HAP-1 (cell line): Measurements from ENCODE around the gene ASB2.

Experiments used
- DNase-seq, 2 experiments: peaks; one replicate each; pipeline ENCODE4 v3.0.0-alpha.2; 2016 to 2020; ENCODE audit warnings: low spot score in 2 of 2
- H3K27me3 ChIP-seq: fragments of 250-450 bp; sonication (Bioruptor Pico); 2 replicates; pipeline ENCODE4 v1.5.1; 2020; ENCODE audit warnings: low read depth, mild to moderate bottlenecking, moderate library complexity
- H3K36me3 ChIP-seq: fragments of 250-450 bp; sonication (Bioruptor Pico); replicated peaks from 2 replicates; pipeline ENCODE4 v1.5.1; 2020; ENCODE audit warnings: mild to moderate bottlenecking
- H3K4me1 ChIP-seq: fragments of 250-450 bp; sonication (Bioruptor Pico); 2 replicates; pipeline ENCODE4 v1.5.1; 2020; ENCODE audit warnings: mild to moderate bottlenecking
- H3K4me3 ChIP-seq: fragments of 250-450 bp; sonication (Bioruptor Pico); 2 replicates; pipeline ENCODE4 v1.5.1; 2020; ENCODE audit warnings: mild to moderate bottlenecking, moderate library complexity
- H3K9me3 ChIP-seq: fragments of 250-450 bp; sonication (Bioruptor Pico); 2 replicates; pipeline ENCODE4 v1.5.1; 2020; ENCODE audit warnings: mild to moderate bottlenecking, moderate library complexity
- in situ Hi-C: fragments of 300-500 bp; cut with MboI; formaldehyde crosslinking; loops from 3 replicates; pipeline ENCODE4 v1.14.3; 2020; ENCODE audit warnings: low sequenced_read_pairs, inconsistent platforms, mixed read lengths

The ASB2 gene

GRCh38 chr14:93959239-93960107, 16.9 kb downstream of the ASB2 start:
- no peak for DNase-seq
- Histone ChIP-seq H3K4me1 (no peaks in the 10 kb centered on the region), H3K36me3 (no peaks in the 10 kb centered on the region), H3K9me3 (no peaks in the 10 kb centered on the region), H3K27me3 (no peaks in the 10 kb centered on the region), H3K4me3 (no peak overlapping the region)
- in situ Hi-C loops, result no loop called here

GRCh38 chr14:93958567-93959238, 17.7 kb downstream of the ASB2 start:
- H3K27me3 ChIP-seq, result no peaks in the 10 kb centered on the region
- no peaks in the 10 kb centered on the region for H3K4me1 ChIP-seq
- DNase-seq, result no peak
- H3K4me3 ChIP-seq, result no peak overlapping the region
- no peaks in the 10 kb centered on the region for H3K9me3 ChIP-seq
- in situ Hi-C loops, result no loop called here
- no peaks in the 10 kb centered on the region for H3K36me3 ChIP-seq

DNA sequence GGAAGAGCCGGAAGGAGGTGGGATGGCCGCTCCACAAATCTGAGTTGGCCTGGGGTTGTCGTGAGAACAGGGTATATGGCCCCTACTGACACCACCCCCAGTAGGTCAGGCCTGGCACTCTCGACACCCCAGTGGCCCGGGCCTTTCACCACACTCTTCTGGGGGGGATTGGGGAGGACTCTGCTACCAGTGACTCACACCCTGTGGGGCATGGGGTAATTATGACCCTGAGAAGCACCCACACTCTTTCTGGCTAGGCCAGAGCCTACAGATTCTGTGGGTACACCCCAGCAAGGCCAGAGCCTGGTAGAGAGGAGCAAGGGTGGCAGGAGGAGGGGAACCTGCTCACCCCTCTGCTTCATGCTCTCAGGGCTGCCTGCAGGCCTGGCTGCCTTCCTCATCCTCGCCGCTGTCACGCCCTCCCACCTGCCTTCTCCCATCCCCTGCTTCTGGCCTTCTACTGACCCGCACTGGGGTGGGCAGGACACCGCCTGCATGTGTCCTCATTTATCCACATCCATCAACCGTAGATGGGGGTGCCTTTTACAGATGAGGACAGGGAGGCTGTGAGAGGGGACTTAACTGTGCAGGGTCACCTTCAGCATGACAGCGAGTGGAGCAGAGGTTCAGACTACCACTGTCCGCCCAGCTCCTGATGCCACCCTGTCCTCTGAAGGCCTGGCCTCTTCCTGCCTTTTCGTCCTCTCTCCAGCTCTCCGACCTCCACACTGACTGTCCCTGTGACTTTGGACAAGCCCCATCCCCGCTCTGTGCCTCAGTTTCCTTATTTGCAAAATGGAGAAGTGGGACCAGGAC, 18.4 kb downstream of the ASB2 start:
- in situ Hi-C loops, result no loop called here
- Histone ChIP-seq H3K27me3 (no peaks in the 10 kb centered on the region), H3K36me3 (no peaks in the 10 kb centered on the region), H3K4me1 (no peaks in the 10 kb centered on the region), H3K9me3 (no peaks in the 10 kb centered on the region), H3K4me3 (no peak overlapping the region)
- no peak for DNase-seq

DNA sequence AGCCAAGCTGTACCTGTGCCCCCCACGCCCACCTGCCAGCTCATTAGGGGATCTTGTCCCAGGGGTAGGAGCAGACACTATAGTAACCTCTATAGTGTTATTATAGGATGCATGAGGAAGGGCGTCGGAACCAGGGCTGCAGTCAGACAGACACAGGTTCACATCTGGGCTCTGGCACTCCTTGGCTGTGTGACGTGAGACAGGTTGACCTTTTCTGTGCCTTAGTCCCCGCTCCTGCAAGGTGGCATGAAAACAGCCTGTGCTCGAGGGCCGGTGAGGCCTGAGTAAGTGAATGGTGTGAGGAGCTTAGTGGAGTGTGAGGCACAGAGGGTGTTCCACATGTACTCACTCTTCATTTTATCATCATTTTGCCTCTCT, 19.0 kb downstream of the ASB2 start:
- H3K36me3 ChIP-seq, result no peaks in the 10 kb centered on the region
- H3K27me3 ChIP-seq, result no peaks in the 10 kb centered on the region
- H3K9me3 ChIP-seq, result no peaks in the 10 kb centered on the region
- DNase-seq, result no peak
- H3K4me3 ChIP-seq, result no peak overlapping the region
- H3K4me1 ChIP-seq, result no peaks in the 10 kb centered on the region
- in situ Hi-C loops, result no loop called here

- Histone ChIP-seq H3K9me3 (no peaks in the 10 kb centered on the region), H3K4me3 (no peak overlapping the region), H3K4me1 (no peaks in the 10 kb centered on the region), H3K36me3 (no peaks in the 10 kb centered on the region), H3K27me3 (no peaks in the 10 kb centered on the region)
- DNase-seq, result no peak
- in situ Hi-C loops, result no loop called here
Measured at GRCh38 chr14:93956514-93957332, 19.6 kb downstream of the ASB2 start.

DNA sequence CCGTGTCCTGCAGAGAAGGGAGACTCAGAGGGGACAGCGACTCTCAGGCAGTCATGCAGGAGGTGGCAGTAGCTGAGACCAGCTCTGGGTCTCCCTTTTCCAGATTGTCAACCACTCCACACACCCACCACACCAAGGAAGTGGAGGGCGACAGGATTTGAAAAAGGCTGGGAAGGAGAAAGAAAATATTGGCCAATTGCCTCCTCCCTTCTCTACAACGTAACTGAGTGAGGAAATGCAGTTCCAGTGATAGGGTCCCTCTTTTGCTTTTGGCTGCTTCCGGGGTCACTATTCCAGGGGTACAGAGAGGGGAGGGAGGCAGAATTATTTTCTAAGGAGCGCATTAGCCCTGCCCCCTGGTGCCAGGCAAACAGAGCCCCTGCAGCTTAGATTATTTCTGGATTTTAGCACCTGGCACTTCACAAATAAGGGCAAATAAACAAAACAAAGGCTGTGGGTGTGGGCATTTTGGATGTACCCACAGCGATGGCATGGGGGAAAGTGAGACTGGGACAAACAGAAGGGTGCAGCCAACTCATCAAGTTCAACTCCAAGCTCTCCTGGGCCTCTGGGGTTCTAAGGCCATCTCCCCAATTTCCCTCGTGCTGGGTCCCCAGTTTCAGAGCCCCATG, 20.4 kb downstream of the ASB2 start:
- Histone ChIP-seq H3K9me3 (no peaks in the 10 kb centered on the region), H3K27me3 (no peaks in the 10 kb centered on the region), H3K36me3 (no peaks in the 10 kb centered on the region), H3K4me3 (no peak overlapping the region), H3K4me1 (no peaks in the 10 kb centered on the region)
- no peak for DNase-seq
- in situ Hi-C loops, result no loop called here

GRCh38 chr14:93954900-93955849, 21.2 kb downstream of the ASB2 start:
- H3K9me3 ChIP-seq, result no peaks in the 10 kb centered on the region
- DNase-seq, result no peak
- no peaks in the 10 kb centered on the region for H3K36me3 ChIP-seq
- in situ Hi-C loops, result no loop called here
- no peak overlapping the region for H3K4me3 ChIP-seq
- no peaks in the 10 kb centered on the region for H3K27me3 ChIP-seq
- H3K4me1 ChIP-seq, result no peaks in the 10 kb centered on the region

DNA sequence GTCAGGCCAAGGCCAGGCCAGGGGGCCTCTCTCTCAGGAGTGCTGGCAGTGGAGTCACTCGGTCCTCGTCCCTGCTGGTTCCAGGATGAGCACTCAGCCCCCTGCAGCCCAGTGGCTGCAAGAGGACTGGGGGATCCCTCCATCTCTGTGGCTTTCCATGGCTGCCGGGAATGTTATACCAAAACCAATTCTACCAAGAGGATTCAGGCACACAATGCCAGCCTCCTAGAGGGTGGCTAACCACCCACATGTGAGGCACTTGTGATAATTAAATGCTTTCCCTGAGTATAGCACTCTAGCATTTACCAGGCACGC, 21.9 kb downstream of the ASB2 start:
- no peaks in the 10 kb centered on the region for H3K4me1 ChIP-seq
- H3K36me3 ChIP-seq, result no peaks in the 10 kb centered on the region
- in situ Hi-C loops, result no loop called here
- no peak overlapping the region for H3K4me3 ChIP-seq
- no peaks in the 10 kb centered on the region for H3K27me3 ChIP-seq
- DNase-seq, result no peak
- H3K9me3 ChIP-seq, result no peaks in the 10 kb centered on the region

DNA sequence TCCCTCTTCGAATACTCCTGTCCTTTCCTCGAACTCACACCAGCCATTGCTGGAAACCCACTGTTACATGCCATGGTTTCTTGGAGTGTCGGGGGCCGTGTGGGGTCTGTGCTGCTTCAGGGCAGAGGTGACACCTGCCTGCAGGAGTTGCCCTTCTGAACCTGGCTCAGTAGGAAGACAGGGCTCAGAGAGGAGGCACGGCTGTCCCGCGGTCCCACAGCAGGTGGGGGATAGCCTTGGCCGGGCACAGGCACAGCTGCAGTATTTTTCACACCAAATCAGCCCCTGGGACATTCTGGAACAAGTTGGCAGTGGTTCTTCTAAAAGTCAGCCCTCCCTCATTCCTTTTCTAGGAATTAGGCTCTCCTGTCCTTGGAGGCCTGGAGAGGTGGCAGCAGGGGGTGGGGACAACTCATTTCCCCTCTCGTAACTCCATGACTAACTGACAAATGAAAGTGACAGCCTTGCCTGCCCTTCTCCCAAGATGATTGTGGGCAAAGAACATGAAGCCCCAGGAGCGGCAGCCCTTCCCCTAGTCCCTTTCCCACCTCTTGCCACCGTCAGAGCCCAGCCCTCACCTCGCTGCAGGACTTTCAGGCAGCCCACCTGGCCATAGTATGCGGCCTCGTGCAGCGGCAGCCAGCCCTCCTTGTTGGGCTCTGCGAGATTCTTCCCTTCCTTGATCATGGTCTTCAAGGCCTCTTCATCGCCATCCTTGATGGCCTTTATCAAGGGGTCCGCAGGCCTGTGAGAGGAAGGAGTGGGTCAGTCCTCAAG, 22.4 kb downstream of the ASB2 start:
- Histone ChIP-seq H3K4me3 (no peak overlapping the region), H3K27me3 (no peaks in the 10 kb centered on the region), H3K4me1 (no peaks in the 10 kb centered on the region), H3K9me3 (no peaks in the 10 kb centered on the region), H3K36me3 (no peaks in the 10 kb centered on the region)
- no peak for DNase-seq
- in situ Hi-C loops, result no loop called here

- Histone ChIP-seq H3K36me3 (no peaks in the 10 kb centered on the region), H3K27me3 (no peaks in the 10 kb centered on the region), H3K4me1 (no peaks in the 10 kb centered on the region), H3K4me3 (no peak overlapping the region), H3K9me3 (no peaks in the 10 kb centered on the region)
- no peak for DNase-seq
- in situ Hi-C loops, result no loop called here
Measured at GRCh38 chr14:93953263-93953662, 23.1 kb downstream of the ASB2 start.

DNA sequence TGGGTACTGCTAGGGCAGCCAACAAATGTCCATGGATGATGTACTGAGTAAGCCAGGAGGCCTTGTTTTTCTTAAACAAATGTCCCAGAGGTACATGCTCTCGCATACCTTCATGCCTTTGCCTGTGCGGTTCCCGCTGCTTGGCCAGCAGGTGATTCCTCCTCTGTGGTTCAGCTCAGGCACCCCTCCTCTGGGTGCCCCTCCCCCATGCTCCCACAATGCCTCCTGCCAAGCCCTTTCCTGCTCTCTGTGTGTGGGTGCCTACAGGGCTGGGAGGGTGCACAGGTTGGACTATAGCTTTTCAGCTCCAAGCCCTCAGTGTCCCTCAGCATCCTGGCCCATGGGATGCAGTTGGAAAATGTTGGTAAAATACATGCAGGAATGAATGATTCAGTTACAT, 23.5 kb downstream of the ASB2 start:
- no peak for DNase-seq
- no peaks in the 10 kb centered on the region for H3K27me3 ChIP-seq
- in situ Hi-C loops, result no loop called here
- no peak overlapping the region for H3K4me3 ChIP-seq
- H3K36me3 ChIP-seq, result no peaks in the 10 kb centered on the region
- H3K9me3 ChIP-seq, result no peaks in the 10 kb centered on the region
- H3K4me1 ChIP-seq, result no peaks in the 10 kb centered on the region
